Lung microvascular endothelial cell (primary cell): Measurements from ENCODE around the gene MYL5. TPM values are rescaled to one million over a fixed set of nuclear protein-coding genes. Genes with fewer than 3 reads are reported as not detected.
A peak's percentile ranks its signal among the peaks of the same experiment; 100 is the strongest.
"Not testable (repeated sequence)": the region's sequence is repeated elsewhere in the genome, so short reads cannot be mapped to it uniquely, and the experiment has no call there.

Experiments used
- DNase-seq, 2 donors: peaks; one replicate each; pipeline versions ENCODE4 v3.0.0 to v3.0.0-alpha.2; 2010; ENCODE audit warnings: low read depth in 2 of 2
- total RNA-seq: library from RNA; depleted of rRNA; stranded (reverse); fragments of >200 nt; gene quantifications from 2 replicates; pipeline ENCODE4 v1.2.1, GENCODE V29; 2014

Gene MYL5
- total RNA-seq, 1 donor from 2014 or later, result 18.3 TPM

- DNase-seq, result no peak
These were observed 49.6 kb downstream of the MYL5 start for GRCh38 chr4:723751-724530.

GRCh38 chr4:725391-726234 is 51.3 kb downstream of the MYL5 start:
- DNase-seq, result no peak

- DNase-seq, result peak in 1 of 2 donors; percentile 22
These were observed 52.0 kb downstream of the MYL5 start for GRCh38 chr4:726235-726787.

- DNase-seq, result no peak
These were observed 52.5 kb downstream of the MYL5 start for GRCh38 chr4:726838-727237.

GRCh38 chr4:727576-727975 is 53.2 kb downstream of the MYL5 start:
- DNase-seq, result no peak

- DNase-seq, result no peak
These were observed 55.3 kb downstream of the MYL5 start for GRCh38 chr4:729336-730315.

- no peak for DNase-seq
These were observed 56.2 kb downstream of the MYL5 start for GRCh38 chr4:730511-730910.

- DNase-seq, result not testable (repeated sequence)
These were observed 56.9 kb downstream of the MYL5 start for GRCh38 chr4:730946-731904.

Other genes starting within 250 kb of the MYL5 start
- gene ZNF721, start 175.4 kb upstream of the MYL5 start, total RNA-seq, result 30.7 and 31.9 TPM in 2 replicates
- 30.1 and 47.8 TPM in 2 replicates for gene PIGG, start 175.3 kb upstream of the MYL5 start, total RNA-seq
- not detected in 2 replicates for gene TMEM271, start 98.2 kb upstream of the MYL5 start, total RNA-seq
- 1.7 and 7.5 TPM in 2 replicates for gene PDE6B, start 49.0 kb upstream of the MYL5 start, total RNA-seq
- 215 and 297 TPM in 2 replicates for gene ATP5ME, start 266 bp upstream of the MYL5 start, total RNA-seq
- 4.1 and 7.7 TPM in 2 replicates for gene SLC49A3, start 14.6 kb downstream of the MYL5 start, total RNA-seq
- 30.5 and 47.8 TPM in 2 replicates for gene PCGF3, start 31.3 kb downstream of the MYL5 start, total RNA-seq
- gene CPLX1, start 151.6 kb downstream of the MYL5 start, total RNA-seq, result not detected in 2 replicates